Glutamatergic neuron (in vitro differentiated cells): ENCODE results near the gene SLX4IP. TPM values are rescaled to one million over a fixed set of nuclear protein-coding genes. Genes with fewer than 3 reads are reported as not detected.
A peak's percentile ranks its signal among the peaks of the same experiment; 100 is the strongest.

Experiments used
- DNase-seq: peaks from one replicate; pipeline ENCODE4 v3.0.0; 2022
- H3K27ac Mint-ChIP-seq: one replicate; pipeline ENCODE4 v1.8.0; 2020; ENCODE audit warnings: mild to moderate bottlenecking, mixed read lengths, inconsistent platforms; ENCODE audit not compliant: unreplicated experiment
- H3K27me3 Mint-ChIP-seq: one replicate; pipeline ENCODE4 v1.8.0; 2020; ENCODE audit warnings: mild to moderate bottlenecking, moderate library complexity, mixed read lengths, inconsistent platforms; ENCODE audit not compliant: unreplicated experiment
- H3K36me3 Mint-ChIP-seq: one replicate; pipeline ENCODE4 v1.8.0; 2020; ENCODE audit warnings: mild to moderate bottlenecking, mixed read lengths, inconsistent platforms; ENCODE audit not compliant: unreplicated experiment
- H3K4me1 Mint-ChIP-seq: one replicate; pipeline ENCODE4 v1.8.0; 2020; ENCODE audit warnings: mild to moderate bottlenecking, low read depth, mixed read lengths, inconsistent platforms; ENCODE audit not compliant: unreplicated experiment
- H3K4me3 Mint-ChIP-seq: one replicate; pipeline ENCODE4 v1.8.0; 2020; ENCODE audit warnings: mild to moderate bottlenecking, mixed read lengths, inconsistent platforms; ENCODE audit not compliant: unreplicated experiment
- H3K9me3 Mint-ChIP-seq: one replicate; pipeline ENCODE4 v1.8.0; 2020; ENCODE audit warnings: mild to moderate bottlenecking, moderate library complexity, mixed read lengths, inconsistent platforms; ENCODE audit not compliant: unreplicated experiment
- total RNA-seq: library from RNA; stranded (reverse); fragmentation: NEBNext Ultra II Directional; extraction: Animal tissue kit (Norgen Biotek cat#: 25700); gene quantifications from one replicate; pipeline ENCODE4 v1.2.1, GENCODE V29; 2021; ENCODE audit not compliant: unreplicated experiment
- TF ChIP-seq, protein P1 (sequence below): fragments of 200-600 bp; sonication (generic); IDR thresholded peaks from one replicate; pipeline ENCODE4 v1.5.0; 2021; ENCODE audit not compliant: partially characterized antibody, unreplicated experiment

Gene SLX4IP
- total RNA-seq, 1 donor from 2014 or later, result 7.9 TPM

DNA sequence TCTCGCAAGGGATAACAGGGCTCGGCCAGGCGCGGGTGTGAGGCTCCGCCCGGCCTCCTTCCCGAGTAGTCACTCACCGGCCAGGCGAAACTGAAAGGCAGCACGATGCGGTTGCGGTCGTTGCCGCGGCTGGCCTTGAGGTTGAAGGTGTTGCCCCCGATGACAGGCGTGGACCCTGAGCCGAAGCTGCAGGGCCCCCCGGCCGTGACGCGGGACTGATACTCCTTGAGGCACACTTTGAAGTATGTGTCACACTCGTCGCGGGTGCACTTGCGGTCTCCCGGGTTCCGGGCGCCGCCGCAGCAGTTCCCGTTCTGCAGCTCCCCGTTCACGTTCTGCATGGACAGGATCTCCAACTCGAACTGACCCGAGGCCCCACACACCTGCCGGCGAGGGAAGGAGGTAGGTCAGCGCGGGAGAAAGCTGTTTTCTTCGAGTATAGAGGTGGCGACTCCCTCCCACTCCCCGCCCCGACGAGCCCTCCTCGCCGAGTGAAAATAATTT, 237.6 kb downstream of the SLX4IP start:
- H3K27ac Mint-ChIP-seq, result peak overlapping the region; percentile 28
- peaks cover 2% of the 10 kb centered on the region for H3K9me3 Mint-ChIP-seq
- TF ChIP-seq, protein P1, sequence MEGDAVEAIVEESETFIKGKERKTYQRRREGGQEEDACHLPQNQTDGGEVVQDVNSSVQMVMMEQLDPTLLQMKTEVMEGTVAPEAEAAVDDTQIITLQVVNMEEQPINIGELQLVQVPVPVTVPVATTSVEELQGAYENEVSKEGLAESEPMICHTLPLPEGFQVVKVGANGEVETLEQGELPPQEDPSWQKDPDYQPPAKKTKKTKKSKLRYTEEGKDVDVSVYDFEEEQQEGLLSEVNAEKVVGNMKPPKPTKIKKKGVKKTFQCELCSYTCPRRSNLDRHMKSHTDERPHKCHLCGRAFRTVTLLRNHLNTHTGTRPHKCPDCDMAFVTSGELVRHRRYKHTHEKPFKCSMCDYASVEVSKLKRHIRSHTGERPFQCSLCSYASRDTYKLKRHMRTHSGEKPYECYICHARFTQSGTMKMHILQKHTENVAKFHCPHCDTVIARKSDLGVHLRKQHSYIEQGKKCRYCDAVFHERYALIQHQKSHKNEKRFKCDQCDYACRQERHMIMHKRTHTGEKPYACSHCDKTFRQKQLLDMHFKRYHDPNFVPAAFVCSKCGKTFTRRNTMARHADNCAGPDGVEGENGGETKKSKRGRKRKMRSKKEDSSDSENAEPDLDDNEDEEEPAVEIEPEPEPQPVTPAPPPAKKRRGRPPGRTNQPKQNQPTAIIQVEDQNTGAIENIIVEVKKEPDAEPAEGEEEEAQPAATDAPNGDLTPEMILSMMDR, result no peak
- peaks cover 2% of the 10 kb centered on the region for H3K27me3 Mint-ChIP-seq
- peaks cover 12% of the 10 kb centered on the region for H3K4me1 Mint-ChIP-seq
- H3K36me3 Mint-ChIP-seq, result no peaks in the 10 kb centered on the region
- DNase-seq, result peak; percentile 68
- peak overlapping the region; percentile 88 for H3K4me3 Mint-ChIP-seq

DNA sequence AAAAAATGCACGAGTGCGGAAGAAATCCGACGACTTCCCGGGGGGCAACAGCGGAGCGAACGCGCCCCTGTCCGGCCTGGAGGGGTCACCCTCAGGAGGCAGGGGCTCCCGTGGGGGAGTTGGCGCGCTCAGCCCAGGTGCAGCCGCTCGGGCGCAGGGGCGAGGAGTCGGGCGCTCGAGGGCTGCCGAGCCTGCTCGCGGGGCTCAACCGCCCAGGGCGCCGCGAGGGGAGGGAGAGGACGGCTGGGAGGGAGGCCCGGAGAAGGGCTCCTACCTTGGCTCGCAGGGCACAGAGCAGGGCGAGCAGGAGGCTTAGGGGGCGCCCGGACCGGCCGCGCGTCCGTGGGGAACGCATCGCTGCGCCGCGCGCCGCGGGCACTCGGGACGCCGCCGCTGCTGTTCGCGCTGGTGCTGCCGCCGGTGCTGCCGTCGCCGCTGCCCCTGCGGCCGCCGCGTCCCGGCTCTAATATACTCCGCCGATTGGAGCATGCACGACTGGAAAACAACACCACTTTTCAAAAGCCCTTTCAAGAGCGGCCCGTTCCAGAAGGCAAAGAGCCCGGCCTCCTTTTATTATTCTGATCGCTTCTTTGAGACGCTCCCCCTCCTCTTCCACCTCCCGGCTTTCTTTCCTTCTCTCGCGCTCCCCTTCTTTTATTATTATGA, 238.2 kb downstream of the SLX4IP start:
- Mint-ChIP-seq H3K27ac (peak overlapping the region; percentile 38), H3K4me3 (peak overlapping the region; percentile 94), H3K36me3 (no peaks in the 10 kb centered on the region), H3K9me3 (peaks cover 2% of the 10 kb centered on the region), H3K4me1 (peaks cover 12% of the 10 kb centered on the region), H3K27me3 (peaks cover 2% of the 10 kb centered on the region)
- TF ChIP-seq, protein P1, result no peak
- peak; percentile 58 for DNase-seq

DNA sequence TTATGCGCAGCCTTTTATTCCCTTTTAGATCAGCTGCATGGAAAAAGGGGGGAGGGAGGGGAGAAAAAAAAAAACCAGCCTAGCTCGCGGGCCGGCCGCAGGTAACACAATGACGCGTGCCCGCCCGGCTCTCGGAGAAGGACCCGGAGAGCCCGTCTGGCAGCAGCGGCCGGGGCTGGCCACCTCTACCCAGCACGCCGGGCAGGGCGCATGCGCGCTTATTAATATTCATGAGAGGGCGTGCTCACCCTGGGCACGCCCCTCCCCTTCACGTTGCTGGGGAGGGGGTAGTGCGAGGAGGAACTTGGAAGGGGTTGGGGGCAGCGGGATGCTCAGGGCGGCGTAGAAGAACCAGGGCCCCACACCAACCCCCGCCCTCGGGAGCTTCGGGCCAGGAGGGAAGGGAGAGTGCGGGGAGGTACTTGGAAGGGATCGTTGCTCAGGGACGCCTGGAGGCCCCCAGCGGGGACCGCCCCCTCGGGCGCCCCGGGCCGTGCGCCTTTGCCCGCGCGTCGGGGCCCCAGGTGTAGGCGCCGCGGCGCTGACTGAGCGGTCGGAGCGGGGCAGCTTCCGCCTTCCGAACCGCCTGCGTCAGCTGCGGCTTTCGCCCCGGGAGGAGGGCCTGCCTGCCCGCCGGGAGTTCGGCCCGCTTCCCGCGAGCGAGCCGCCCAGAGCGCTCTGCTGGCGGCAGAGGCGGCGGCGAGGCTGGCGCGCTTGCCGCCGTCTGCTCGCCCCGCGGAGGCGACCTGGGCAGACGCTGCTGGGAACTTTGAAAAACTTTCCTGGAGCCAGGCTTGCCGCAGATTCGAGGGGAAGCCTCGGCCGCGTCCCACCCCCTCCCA, 239.0 kb downstream of the SLX4IP start, which contains the start of gene JAG1:
Gene JAG1, minus strand, starts transcription at position 158 of the 842 bp plus-strand sequence. CDS start 469 bp downstream, outside the sequence.
- H3K27me3 Mint-ChIP-seq, result peaks cover 2% of the 10 kb centered on the region
- peaks cover 2% of the 10 kb centered on the region for H3K9me3 Mint-ChIP-seq
- DNase-seq, result peak; percentile 94
- H3K36me3 Mint-ChIP-seq, result no peaks in the 10 kb centered on the region
- TF ChIP-seq, protein P1, result no peak
- H3K4me3 Mint-ChIP-seq, result peak within 1 kb of the TSS; percentile 94
- H3K4me1 Mint-ChIP-seq, result peaks cover 12% of the 10 kb centered on the region
- H3K27ac Mint-ChIP-seq, result peak within 1 kb of the TSS; percentile 38

DNA sequence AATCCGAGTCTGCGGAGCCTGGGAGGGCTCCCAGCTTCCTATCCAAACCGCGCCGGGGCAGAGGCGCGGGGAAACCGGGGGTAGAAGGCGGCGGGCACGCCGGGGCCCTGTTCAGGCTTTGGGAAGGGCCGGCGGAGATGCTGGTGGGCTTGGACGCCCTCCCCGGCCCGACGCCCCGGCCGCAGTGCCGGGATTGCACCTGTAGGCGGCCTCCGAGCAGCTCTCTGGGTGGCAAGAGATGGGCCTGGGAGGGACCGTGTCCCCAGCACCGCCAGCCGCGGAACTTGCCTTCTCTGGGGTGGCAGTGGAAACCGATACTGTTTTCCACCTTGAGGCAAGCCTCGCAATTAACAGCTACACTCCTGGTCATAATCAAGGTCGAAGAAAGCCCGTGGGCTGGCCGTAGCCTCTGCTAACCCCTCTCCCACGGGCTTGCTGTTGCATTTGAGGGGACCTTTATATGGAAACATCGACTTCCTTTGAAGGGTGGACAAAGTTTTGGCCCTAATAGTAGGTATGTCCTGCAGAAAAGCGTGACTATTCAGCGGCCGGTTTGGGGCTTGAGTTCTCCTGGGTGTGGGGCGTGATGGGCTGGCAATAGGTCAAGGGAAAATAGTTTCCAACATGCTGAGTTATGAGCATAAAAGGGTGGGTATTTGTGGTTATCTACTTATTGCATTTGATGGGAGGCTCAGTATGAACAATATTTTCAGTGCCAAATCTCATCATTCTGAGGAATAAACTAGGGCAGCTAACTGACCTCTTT, 239.8 kb downstream of the SLX4IP start:
- DNase-seq, result peak; percentile 87
- Mint-ChIP-seq H3K9me3 (peaks cover 2% of the 10 kb centered on the region), H3K4me3 (peak overlapping the region; percentile 80), H3K36me3 (no peaks in the 10 kb centered on the region), H3K4me1 (peaks cover 11% of the 10 kb centered on the region), H3K27me3 (peaks cover 2% of the 10 kb centered on the region), H3K27ac (no peak overlapping the region)
- TF ChIP-seq, protein P1, result peak; percentile 92
